Activated CD4-positive, alpha-beta T cell treated with anti-CD3 and anti-CD28 coated beads for 36 hours (primary cell): Measurements from ENCODE around the gene CLCC1. TPM values are rescaled to one million over a fixed set of nuclear protein-coding genes. Genes with fewer than 3 reads are reported as not detected.
"Not testable (repeated sequence)": the region's sequence is repeated elsewhere in the genome, so short reads cannot be mapped to it uniquely, and the experiment has no call there.

Experiments
- ATAC-seq: fragments of 200-7000 bp; cut with Tn5 transposase; one replicate; pipeline ENCODE4 v1.10.0; 2021; ENCODE audit warnings: mild to moderate bottlenecking, moderate library complexity
- CTCF ChIA-PET: fragments of 350-600 bp; sonication (Branson Sonifier 250); formaldehyde crosslinking; loops from one replicate; lab custom pipeline; 2021; ENCODE audit warnings: antibody characterized with exemption; lab: Charles Lee
- POLR2A ChIA-PET: fragments of 350-600 bp; sonication (Branson Sonifier 250); formaldehyde crosslinking; loops from one replicate; lab custom pipeline; 2021; ENCODE audit warnings: antibody characterized with exemption, inconsistent platforms; lab: Charles Lee
- DNase-seq: peaks from one replicate; pipeline ENCODE4 v3.0.0-alpha.2; 2020
- H3K27ac Mint-ChIP-seq: one replicate; pipeline ENCODE4 v1.8.0; 2021; ENCODE audit warnings: mixed read lengths
- H3K27me3 Mint-ChIP-seq: one replicate; pipeline ENCODE4 v1.8.0; 2021; ENCODE audit warnings: mixed read lengths
- H3K36me3 Mint-ChIP-seq: one replicate; pipeline ENCODE4 v1.8.0; 2021; ENCODE audit warnings: low read depth, mixed read lengths
- H3K4me1 Mint-ChIP-seq: one replicate; pipeline ENCODE4 v1.8.0; 2021; ENCODE audit warnings: mixed read lengths
- H3K4me3 Mint-ChIP-seq: one replicate; pipeline ENCODE4 v1.8.0; 2021; ENCODE audit warnings: mild to moderate bottlenecking, moderate library complexity, mixed read lengths
- H3K9me3 Mint-ChIP-seq: one replicate; pipeline ENCODE4 v1.8.0; 2021; ENCODE audit warnings: low read depth, mixed read lengths
- intact Hi-C, 2 experiments: fragments of 100-400 bp; cut with DNase I in 1 of 2; cut with micrococcal nuclease in 1 of 2; formaldehyde crosslinking; loops; one replicate each; pipeline versions ENCODE4 v1.14.2 to v1.15.1; 2022 to 2024; cut with DNase I, micrococcal nuclease
- total RNA-seq, 2 experiments: library from RNA; stranded (reverse); gene quantifications; one replicate each; pipeline ENCODE4 v1.2.3, GENCODE V29; 2021

Gene CLCC1
- total RNA-seq, 2 experiments from 2014 or later: 15.7 to 17.1 TPM

- Mint-ChIP-seq H3K27ac (no peak overlapping the region), H3K9me3 (no peaks in the 10 kb centered on the region), H3K27me3 (no peaks in the 10 kb centered on the region), H3K4me3 (no peak overlapping the region), H3K36me3 (peaks cover 33% of the 10 kb centered on the region), H3K4me1 (peaks cover 50% of the 10 kb centered on the region)
- ChIA-PET CTCF (interaction anchor here (0.6 to 1.2 kb wide), 6 partner anchors 13 to 746 kb away, joined by 3 to 6 read pairs (median 3); a partner anchor contains a TSS), POLR2A (no interaction called here)
- intact Hi-C loops: loop anchor here (5.0 to 10.0 kb wide), 3 partner anchors 268 to 547 kb away; partner anchors contain the start of genes AMIGO1 (in 1 of the 2), PRPF38B (in 1 of the 2) and PSMA5 (in 1 of the 2)
- no peak for DNase-seq
- ATAC-seq: no peak
Observed at GRCh38 chr1:108960719-108961118, 2.6 kb downstream of the CLCC1 start.

GRCh38 chr1:108957888-108958287 lies 5.4 kb downstream of the CLCC1 start:
- ATAC-seq: no peak
- H3K36me3 Mint-ChIP-seq: peaks cover 52% of the 10 kb centered on the region
- H3K27me3 Mint-ChIP-seq: no peaks in the 10 kb centered on the region
- no peaks in the 10 kb centered on the region for H3K9me3 Mint-ChIP-seq
- peaks cover 47% of the 10 kb centered on the region for H3K4me1 Mint-ChIP-seq
- intact Hi-C loops: no loop called here
- CTCF ChIA-PET: interaction anchor here (0.7 kb wide), 1 partner anchor 574 kb away, joined by 3 read pairs; no protein-coding TSS in a partner anchor
- DNase-seq: no peak
- no peak overlapping the region for H3K4me3 Mint-ChIP-seq
- H3K27ac Mint-ChIP-seq: no peak overlapping the region
- POLR2A ChIA-PET: no interaction called here

- POLR2A ChIA-PET: no interaction called here
- no peak for ATAC-seq
- Mint-ChIP-seq H3K36me3 (peaks cover 46% of the 10 kb centered on the region), H3K9me3 (no peaks in the 10 kb centered on the region), H3K4me1 (peaks cover 41% of the 10 kb centered on the region), H3K27me3 (no peaks in the 10 kb centered on the region), H3K4me3 (no peak overlapping the region), H3K27ac (peak overlapping the region; percentile 19)
- CTCF ChIA-PET: interaction anchor here (1.1 kb wide), 1 partner anchor 12 kb away, joined by 3 read pairs; no protein-coding TSS in a partner anchor
- no peak for DNase-seq
- intact Hi-C loops: no loop called here
Observed at GRCh38 chr1:108955881-108956280, 7.4 kb downstream of the CLCC1 start.

- intact Hi-C loops: no loop called here
- Mint-ChIP-seq H3K27me3 (no peaks in the 10 kb centered on the region), H3K4me1 (peaks cover 34% of the 10 kb centered on the region), H3K27ac (no peak overlapping the region), H3K9me3 (no peaks in the 10 kb centered on the region), H3K4me3 (no peak overlapping the region), H3K36me3 (peaks cover 38% of the 10 kb centered on the region)
- POLR2A ChIA-PET: no interaction called here
- DNase-seq (no peak), ATAC-seq (no peak)
- CTCF ChIA-PET: interaction anchor here (0.6 to 1.1 kb wide), 2 partner anchors 11 to 202 kb away, joined by 3 read pairs; no protein-coding TSS in a partner anchor
Observed at GRCh38 chr1:108955111-108955510, 8.2 kb downstream of the CLCC1 start.

- no peak for DNase-seq
- H3K36me3 Mint-ChIP-seq: peaks cover 31% of the 10 kb centered on the region
- intact Hi-C loops: no loop called here
- CTCF ChIA-PET: interaction anchor here (0.9 to 1.1 kb wide), 2 partner anchors 10 to 127 kb away, joined by 4 read pairs; partner anchors contain the start of gene CLCC1
- no peak overlapping the region for H3K4me3 Mint-ChIP-seq
- H3K27me3 Mint-ChIP-seq: no peaks in the 10 kb centered on the region
- no peak overlapping the region for H3K27ac Mint-ChIP-seq
- POLR2A ChIA-PET: no interaction called here
- peaks cover 36% of the 10 kb centered on the region for H3K4me1 Mint-ChIP-seq
- H3K9me3 Mint-ChIP-seq: no peaks in the 10 kb centered on the region
- no peak for ATAC-seq
Observed at GRCh38 chr1:108953452-108953851, 9.8 kb downstream of the CLCC1 start.

GRCh38 chr1:108951242-108951641 lies 12.0 kb downstream of the CLCC1 start:
- no peak for ATAC-seq
- Mint-ChIP-seq H3K4me1 (peaks cover 14% of the 10 kb centered on the region), H3K9me3 (no peaks in the 10 kb centered on the region), H3K27ac (no peak overlapping the region), H3K4me3 (no peak overlapping the region), H3K27me3 (no peaks in the 10 kb centered on the region), H3K36me3 (peaks cover 34% of the 10 kb centered on the region)
- POLR2A ChIA-PET: no interaction called here
- no peak for DNase-seq
- intact Hi-C loops: no loop called here
- CTCF ChIA-PET: interaction anchor here (1.4 kb wide), 1 partner anchor 10 kb away, joined by 3 read pairs; no protein-coding TSS in a partner anchor

- ChIA-PET POLR2A (no interaction called here), CTCF (interaction anchor here (1.2 kb wide), 1 partner anchor 10 kb away, joined by 3 read pairs; no protein-coding TSS in a partner anchor)
- intact Hi-C loops: no loop called here
- no peaks in the 10 kb centered on the region for H3K27me3 Mint-ChIP-seq
- no peak for DNase-seq
- H3K27ac Mint-ChIP-seq: no peak overlapping the region
- peaks cover 7% of the 10 kb centered on the region for H3K4me1 Mint-ChIP-seq
- no peak overlapping the region for H3K4me3 Mint-ChIP-seq
- H3K36me3 Mint-ChIP-seq: peaks cover 24% of the 10 kb centered on the region
- H3K9me3 Mint-ChIP-seq: no peaks in the 10 kb centered on the region
- no peak for ATAC-seq
Observed at GRCh38 chr1:108949044-108949443, 14.2 kb downstream of the CLCC1 start.

GRCh38 chr1:108947871-108948525 lies 15.3 kb downstream of the CLCC1 start:
- intact Hi-C loops: no loop called here
- peaks cover 25% of the 10 kb centered on the region for H3K36me3 Mint-ChIP-seq
- CTCF ChIA-PET: interaction anchor here (0.6 to 1.2 kb wide), 3 partner anchors 11 to 59 kb away, joined by 3 read pairs; no protein-coding TSS in a partner anchor
- H3K27me3 Mint-ChIP-seq: no peaks in the 10 kb centered on the region
- DNase-seq (no peak), ATAC-seq (no peak)
- H3K9me3 Mint-ChIP-seq: no peaks in the 10 kb centered on the region
- peaks cover 4% of the 10 kb centered on the region for H3K4me1 Mint-ChIP-seq
- H3K4me3 Mint-ChIP-seq: no peak overlapping the region
- no peak overlapping the region for H3K27ac Mint-ChIP-seq
- POLR2A ChIA-PET: no interaction called here

GRCh38 chr1:108936170-108936569 lies 27.1 kb downstream of the CLCC1 start:
- intact Hi-C loops: no loop called here
- H3K9me3 Mint-ChIP-seq: no peaks in the 10 kb centered on the region
- ATAC-seq: no peak
- no peaks in the 10 kb centered on the region for H3K27me3 Mint-ChIP-seq
- no peak overlapping the region for H3K27ac Mint-ChIP-seq
- POLR2A ChIA-PET: no interaction called here
- H3K36me3 Mint-ChIP-seq: peaks cover 34% of the 10 kb centered on the region
- no peak overlapping the region for H3K4me3 Mint-ChIP-seq
- H3K4me1 Mint-ChIP-seq: no peaks in the 10 kb centered on the region
- DNase-seq: no peak
- CTCF ChIA-PET: no interaction called here

GRCh38 chr1:108933944-108934343 lies 29.3 kb downstream of the CLCC1 start:
- CTCF ChIA-PET: no interaction called here

GRCh38 chr1:108927565-108927964 lies 35.7 kb downstream of the CLCC1 start:
- H3K36me3 Mint-ChIP-seq: peaks cover 33% of the 10 kb centered on the region
- DNase-seq, H3K4me3 Mint-ChIP-seq, H3K9me3 Mint-ChIP-seq, H3K4me1 Mint-ChIP-seq, POLR2A ChIA-PET, H3K27me3 Mint-ChIP-seq, ATAC-seq, intact Hi-C loops, H3K27ac Mint-ChIP-seq: not testable (repeated sequence)
- CTCF ChIA-PET: interaction anchor here (1.2 kb wide), 1 partner anchor 29 kb away, joined by 3 read pairs; no protein-coding TSS in a partner anchor

More at GRCh38 chr1:108933944-108934343, 29.3 kb downstream of the CLCC1 start:
- Mint-ChIP-seq H3K4me3 (no peak overlapping the region), H3K4me1 (no peaks in the 10 kb centered on the region), H3K36me3 (peaks cover 41% of the 10 kb centered on the region), H3K27me3 (no peaks in the 10 kb centered on the region), H3K9me3 (no peaks in the 10 kb centered on the region), H3K27ac (no peak overlapping the region)
- ATAC-seq (no peak), DNase-seq (no peak)
- POLR2A ChIA-PET: no interaction called here
- intact Hi-C loops: no loop called here

- POLR2A ChIA-PET: no interaction called here
- intact Hi-C loops: no loop called here
- Mint-ChIP-seq H3K36me3 (peaks cover 25% of the 10 kb centered on the region), H3K27me3 (no peaks in the 10 kb centered on the region), H3K4me3 (no peak overlapping the region), H3K27ac (no peak overlapping the region), H3K9me3 (no peaks in the 10 kb centered on the region), H3K4me1 (no peaks in the 10 kb centered on the region)
- CTCF ChIA-PET: interaction anchor here (0.8 kb wide), 1 partner anchor 87 kb away, joined by 3 read pairs; no protein-coding TSS in a partner anchor
- peak; percentile 71 for ATAC-seq
- DNase-seq: no peak
Observed at GRCh38 chr1:108925920-108926319, 37.4 kb downstream of the CLCC1 start.
